Measurements from ENCODE around the gene PEAK3. TPM values are rescaled to one million over a fixed set of nuclear protein-coding genes. Genes with fewer than 3 reads are reported as not detected.

PEAK3 gene
- polyA plus RNA-seq, 1 of the 3 experiments (the other 2 are of a cell fraction): not detected

DNA sequence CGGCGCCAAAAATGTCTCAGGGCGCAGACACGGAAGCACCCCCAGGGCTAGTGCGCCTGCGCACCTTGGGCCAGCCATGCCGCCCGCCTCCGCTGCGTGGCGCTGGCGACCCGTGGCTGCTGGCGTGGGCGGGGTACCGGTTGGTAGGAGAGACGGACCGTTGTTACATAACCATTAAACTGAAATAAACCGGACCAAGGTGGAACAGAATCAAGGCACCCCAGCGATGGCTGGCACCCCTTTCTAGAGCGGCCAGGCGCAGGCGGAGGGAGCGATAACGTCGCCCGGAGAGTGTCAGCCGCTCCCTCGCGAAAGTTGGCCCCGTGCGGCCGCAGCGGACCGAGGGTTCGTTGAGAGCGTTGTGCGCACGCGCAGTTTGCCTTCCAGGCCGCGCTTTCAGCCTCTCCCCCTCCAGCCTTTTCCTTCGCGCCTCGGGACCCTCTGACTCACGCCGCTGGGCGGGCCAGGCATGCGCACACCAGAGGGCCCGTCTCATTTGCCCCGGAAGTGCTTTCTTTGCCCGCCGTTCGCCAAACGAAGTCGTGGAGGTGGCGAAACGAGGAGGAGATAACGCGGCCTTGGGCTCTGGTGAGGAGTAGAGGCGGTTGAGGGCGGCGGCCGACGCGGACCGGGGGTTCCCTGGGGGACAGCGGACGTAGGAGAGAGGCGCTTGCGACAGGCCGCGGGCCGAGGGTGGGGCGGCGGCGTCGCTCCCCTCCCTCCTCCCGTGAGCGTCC is 45.5 kb downstream of the PEAK3 start, which contains the start of the genes PLEKHJ1 and SF3A2 (continued):
- TF ChIP-seq, protein P1, sequence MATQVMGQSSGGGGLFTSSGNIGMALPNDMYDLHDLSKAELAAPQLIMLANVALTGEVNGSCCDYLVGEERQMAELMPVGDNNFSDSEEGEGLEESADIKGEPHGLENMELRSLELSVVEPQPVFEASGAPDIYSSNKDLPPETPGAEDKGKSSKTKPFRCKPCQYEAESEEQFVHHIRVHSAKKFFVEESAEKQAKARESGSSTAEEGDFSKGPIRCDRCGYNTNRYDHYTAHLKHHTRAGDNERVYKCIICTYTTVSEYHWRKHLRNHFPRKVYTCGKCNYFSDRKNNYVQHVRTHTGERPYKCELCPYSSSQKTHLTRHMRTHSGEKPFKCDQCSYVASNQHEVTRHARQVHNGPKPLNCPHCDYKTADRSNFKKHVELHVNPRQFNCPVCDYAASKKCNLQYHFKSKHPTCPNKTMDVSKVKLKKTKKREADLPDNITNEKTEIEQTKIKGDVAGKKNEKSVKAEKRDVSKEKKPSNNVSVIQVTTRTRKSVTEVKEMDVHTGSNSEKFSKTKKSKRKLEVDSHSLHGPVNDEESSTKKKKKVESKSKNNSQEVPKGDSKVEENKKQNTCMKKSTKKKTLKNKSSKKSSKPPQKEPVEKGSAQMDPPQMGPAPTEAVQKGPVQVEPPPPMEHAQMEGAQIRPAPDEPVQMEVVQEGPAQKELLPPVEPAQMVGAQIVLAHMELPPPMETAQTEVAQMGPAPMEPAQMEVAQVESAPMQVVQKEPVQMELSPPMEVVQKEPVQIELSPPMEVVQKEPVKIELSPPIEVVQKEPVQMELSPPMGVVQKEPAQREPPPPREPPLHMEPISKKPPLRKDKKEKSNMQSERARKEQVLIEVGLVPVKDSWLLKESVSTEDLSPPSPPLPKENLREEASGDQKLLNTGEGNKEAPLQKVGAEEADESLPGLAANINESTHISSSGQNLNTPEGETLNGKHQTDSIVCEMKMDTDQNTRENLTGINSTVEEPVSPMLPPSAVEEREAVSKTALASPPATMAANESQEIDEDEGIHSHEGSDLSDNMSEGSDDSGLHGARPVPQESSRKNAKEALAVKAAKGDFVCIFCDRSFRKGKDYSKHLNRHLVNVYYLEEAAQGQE (IDR thresholded peaks at IDR 0.05; ENCODE audit: low read depth, low read length): 0 out of 2 replicates have a peak, but pooled peaks have one; percentile 41
- TF ChIP-seq EP300 (IDR thresholded peaks at IDR 0.05; ENCODE audit: borderline replicate concordance in 1 of 2, low read depth in 1 of 2, low read length in 1 of 2) (no peak), GABPA (IDR thresholded peaks at IDR 0.05; ENCODE audit: low read depth) (peak; percentile 90), CTCF (IDR thresholded peaks at IDR 0.05) (peak; percentile 97), RCOR1 (IDR thresholded peaks at IDR 0.05; ENCODE audit: low read length) (no peak), NFIC (IDR thresholded peaks at IDR 0.05; ENCODE audit: borderline replicate concordance) (no peak), PBX3 (IDR thresholded peaks at IDR 0.05) (no peak; the same call in 1 of the 2 replicates), POLR2AphosphoS5 (IDR thresholded peaks at IDR 0.05; ENCODE audit: low read depth, low read length) (peak; percentile 78), TAF1 (IDR thresholded peaks at IDR 0.05; ENCODE audit: borderline replicate concordance, low read depth, low read length) (peak; percentile 87), ZBTB33 (IDR thresholded peaks at IDR 0.05; ENCODE audit: borderline replicate concordance, low read depth) (no peak), CHD2 (IDR thresholded peaks at IDR 0.05; ENCODE audit: low read length, partially characterized antibody) (peak; percentile 50), JUND (IDR thresholded peaks at IDR 0.05) (peak; percentile 57; the same call in 1 of the 2 replicates), MAX (IDR thresholded peaks at IDR 0.05; ENCODE audit: low read depth) (peak; percentile 95), RAD21 (IDR thresholded peaks at IDR 0.05; ENCODE audit: low read length) (peak; percentile 96), NRF1 (IDR thresholded peaks at IDR 0.05; ENCODE audit: low read depth, low read length) (peak; percentile 89)

Measured in SK-N-SH (cell line).